T-helper 22 cell (primary cell): ENCODE measurements around the gene DGKK.

ENCODE experiments used
- DNase-seq: peaks from one replicate; pipeline ENCODE4 v3.0.0-alpha.2; 2020; ENCODE audit warnings: low read depth

The DGKK gene

GRCh38 chrX:50470103-50471031 lies at the start of gene DGKK:
TSS of gene DGKK (minus strand) at chrX:50470825. CDS start at chrX:50470678, 147 bp downstream.
- DNase-seq: no peak

GRCh38 chrX:50514811-50515210 lies 44.2 kb upstream of the DGKK start:
- DNase-seq: no peak

GRCh38 chrX:50497114-50497513 lies 26.5 kb upstream of the DGKK start:
- DNase-seq: no peak

GRCh38 chrX:50495616-50496015 lies 25.0 kb upstream of the DGKK start:
- DNase-seq: no peak

DNA sequence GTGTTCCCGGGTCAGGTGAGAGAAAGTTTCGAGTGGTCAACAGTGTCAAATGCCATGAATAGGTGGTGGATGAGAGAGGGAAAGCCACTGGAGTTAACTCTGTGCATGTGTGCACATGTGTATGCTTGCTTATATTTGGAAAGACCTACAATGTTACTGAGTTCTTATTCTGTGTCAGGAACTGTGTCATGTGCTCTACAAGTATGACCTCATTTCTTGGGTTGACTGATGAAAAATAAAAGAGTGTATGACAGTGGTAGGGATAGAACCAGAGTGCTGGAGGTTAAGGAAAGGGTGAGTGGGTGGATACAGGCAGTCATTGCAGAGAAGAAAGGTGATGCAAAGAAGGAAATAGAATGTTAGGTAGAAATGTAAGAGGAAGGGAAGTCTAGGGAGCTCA lies 22.1 kb upstream of the DGKK start:
- DNase-seq: no peak

- DNase-seq: no peak
These were observed 14.0 kb upstream of the DGKK start for GRCh38 chrX:50484662-50485061.

DNA sequence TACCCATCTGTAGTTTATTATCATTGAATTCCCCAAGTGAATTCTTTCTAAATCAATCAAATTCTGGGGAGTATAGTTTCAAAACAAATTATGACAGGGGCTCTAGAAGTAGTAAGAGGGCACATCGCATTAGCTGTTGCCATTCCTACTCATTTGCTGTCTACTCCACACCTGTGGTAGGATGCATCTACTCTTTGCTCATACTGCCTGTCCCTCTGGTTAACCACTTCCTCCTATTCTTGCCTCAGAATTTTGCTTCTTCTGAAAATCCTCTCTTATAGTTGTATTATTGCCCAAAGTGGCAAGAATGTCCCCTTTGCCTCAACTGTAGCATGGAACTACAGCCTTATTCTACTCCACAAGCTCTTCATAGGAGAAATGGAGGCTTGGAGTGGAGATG lies 12.7 kb upstream of the DGKK start:
- no peak for DNase-seq

- DNase-seq: no peak
These were observed 4.6 kb upstream of the DGKK start for GRCh38 chrX:50475208-50475607.

DNA sequence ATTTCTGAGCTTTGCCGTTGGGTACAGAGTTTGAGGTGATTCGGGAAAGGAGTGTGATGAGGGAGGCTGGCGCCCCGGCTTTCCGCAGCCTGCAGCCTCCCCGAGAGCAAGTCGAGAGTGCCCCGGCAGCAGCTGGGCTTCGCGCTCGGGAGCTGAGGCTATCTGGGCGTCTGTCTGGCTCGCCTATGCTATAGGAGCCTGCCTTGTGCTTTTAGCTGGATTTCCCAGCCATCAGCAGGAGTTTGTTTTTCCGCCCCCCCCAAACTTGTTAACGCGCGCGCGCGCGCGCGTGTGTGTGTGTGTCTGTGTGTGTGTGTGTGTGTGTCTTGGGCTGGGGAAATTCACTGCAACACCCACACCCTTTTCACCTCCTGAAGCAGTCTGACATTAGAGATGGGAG lies 765 bp upstream of the DGKK start:
- DNase-seq: no peak

DNA sequence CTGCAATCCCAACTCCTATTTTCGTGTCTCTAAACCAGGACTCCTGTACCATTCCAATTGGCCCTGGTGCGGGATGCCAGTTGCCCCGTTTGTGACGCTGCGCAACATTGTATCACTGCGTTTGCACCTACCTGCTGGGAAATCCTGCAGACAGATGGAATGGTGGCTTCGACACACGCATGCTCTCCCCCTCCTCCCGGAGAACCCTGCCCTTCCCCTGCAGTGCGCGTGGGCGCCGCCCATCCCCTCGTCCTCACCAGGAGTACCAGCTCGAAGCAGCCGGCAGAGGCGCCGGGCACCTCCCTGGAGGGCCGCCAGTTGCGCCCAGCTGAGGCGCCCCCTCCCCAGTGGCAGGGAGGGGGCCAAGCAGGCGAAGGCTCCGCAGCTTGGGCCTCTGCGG lies 1.4 kb downstream of the DGKK start:
- no peak for DNase-seq

- DNase-seq: no peak
These were observed 11.0 kb downstream of the DGKK start for GRCh38 chrX:50459615-50460014.

- no peak for DNase-seq
These were observed 12.1 kb downstream of the DGKK start for GRCh38 chrX:50458483-50458882.

DNA sequence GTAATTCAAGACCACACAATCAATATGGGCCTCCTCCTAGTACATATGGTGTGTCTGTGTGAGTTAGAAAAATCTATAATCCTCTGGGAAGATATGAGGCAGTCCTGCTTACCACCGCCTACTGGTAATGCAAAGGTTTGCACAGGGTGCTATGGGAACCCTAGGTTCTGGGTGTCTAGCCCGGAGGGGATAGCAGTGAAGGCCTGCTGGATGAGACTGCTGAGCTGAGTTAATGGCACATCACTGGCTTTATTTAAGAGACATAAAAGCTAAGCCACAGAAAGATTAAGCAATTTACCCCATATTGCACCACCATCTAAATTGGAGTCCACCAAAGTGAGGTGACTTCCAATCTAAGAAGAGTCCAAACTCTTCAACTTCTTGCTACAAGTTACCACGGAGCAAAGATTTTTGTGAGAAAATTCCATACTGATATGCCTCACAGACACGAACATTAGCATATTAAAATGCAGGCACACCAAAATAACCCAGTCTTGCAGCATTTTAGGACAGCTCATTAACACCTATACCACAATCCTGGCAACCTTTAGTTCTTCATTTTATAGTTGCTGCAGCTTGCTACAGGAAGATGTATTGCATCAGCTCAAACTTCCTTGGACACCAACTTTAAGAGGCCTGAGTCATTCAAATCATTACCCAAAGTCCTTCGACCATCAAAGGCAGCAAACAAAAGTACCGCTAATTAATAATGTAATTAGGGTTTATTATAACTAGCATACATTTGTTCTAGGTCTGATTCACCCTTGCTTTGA lies 13.7 kb downstream of the DGKK start:
- DNase-seq: no peak

- no peak for DNase-seq
These were observed 17.8 kb downstream of the DGKK start for GRCh38 chrX:50452782-50453181.

GRCh38 chrX:50450324-50450723 lies 20.3 kb downstream of the DGKK start:
- DNase-seq: no peak

DNA sequence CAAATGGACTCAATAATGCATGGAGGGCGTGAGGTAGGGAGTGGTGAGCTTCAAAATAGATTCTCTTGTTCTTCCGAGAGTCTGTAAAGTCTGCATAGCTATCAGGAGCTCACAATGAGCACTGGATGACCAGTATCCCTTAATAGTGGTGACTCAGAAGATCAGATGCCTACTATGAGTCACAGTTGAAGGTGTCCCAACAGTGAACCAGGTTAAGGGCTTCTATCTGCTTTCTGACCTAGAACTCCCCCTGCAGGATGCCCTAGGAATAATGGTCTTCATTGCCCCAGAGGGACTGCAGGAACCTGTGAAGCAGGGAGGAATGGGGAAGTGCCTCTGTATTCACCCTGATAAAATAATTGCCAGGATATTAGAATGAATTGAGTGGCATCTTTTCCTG lies 22.1 kb downstream of the DGKK start:
- no peak for DNase-seq

DNA sequence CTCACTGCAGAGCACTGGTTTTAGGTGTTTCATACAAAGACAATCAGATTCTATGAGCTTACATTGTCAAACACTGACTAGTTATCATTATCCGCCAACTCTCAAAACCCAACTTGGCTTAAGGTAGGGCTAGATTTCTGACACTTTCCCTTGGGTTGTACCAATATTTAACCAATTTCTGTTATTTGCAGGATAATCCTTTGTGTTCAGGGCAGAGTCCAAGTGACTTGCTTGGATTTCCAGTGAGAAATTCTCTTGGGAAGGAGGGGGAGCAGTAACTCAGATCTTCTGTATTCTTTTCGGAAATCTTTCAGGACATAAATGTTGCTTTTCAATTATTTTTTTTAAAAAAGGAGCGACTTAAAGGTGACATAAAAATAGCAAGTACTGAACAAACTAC lies 23.1 kb downstream of the DGKK start:
- no peak for DNase-seq

GRCh38 chrX:50442426-50443116 lies 28.1 kb downstream of the DGKK start:
- DNase-seq: no peak

- no peak for DNase-seq
These were observed 33.8 kb downstream of the DGKK start for GRCh38 chrX:50436797-50437196.

DNA sequence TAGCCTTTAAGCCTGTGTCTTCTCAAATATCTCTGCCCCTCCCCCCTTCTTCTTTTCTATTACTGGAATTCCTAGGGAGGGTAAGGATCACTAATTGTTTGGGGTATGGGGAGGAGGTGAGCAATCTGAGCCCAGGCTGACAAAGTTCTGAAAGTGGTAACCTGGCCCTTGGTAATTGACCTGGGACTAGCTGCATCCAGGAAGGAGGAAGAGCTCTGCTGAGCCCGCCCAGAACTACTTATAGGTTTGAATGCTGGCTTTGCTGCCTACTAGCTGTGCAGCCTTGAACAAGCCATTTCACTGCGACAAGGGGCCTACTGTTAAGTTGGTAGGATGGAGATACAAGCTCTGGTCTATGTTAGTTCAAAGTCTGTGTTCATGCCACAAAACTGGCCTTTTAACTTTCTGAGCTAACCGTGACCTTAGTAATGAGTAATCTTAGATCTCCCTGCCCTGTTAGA lies 37.8 kb downstream of the DGKK start:
- DNase-seq: no peak

DNA sequence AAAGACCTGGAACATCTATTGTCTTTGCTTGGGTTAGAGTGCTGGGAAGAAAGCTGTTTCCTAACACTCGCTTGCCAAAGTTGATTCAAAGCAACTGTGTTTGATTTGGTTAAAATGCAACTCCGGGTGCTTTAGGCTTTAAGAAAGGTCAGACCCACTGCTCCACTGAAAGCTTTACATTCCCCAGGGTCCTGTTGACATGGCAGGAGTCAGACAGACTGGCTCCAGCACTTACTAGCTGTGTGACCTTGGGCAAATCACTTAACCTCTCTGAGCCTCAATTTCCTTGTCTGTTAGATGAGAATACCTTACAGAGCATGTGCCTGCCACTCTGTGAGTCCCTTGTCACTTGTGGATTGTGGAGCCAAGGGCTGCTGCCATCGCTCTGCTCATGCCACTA lies 39.0 kb downstream of the DGKK start:
- no peak for DNase-seq

DNA sequence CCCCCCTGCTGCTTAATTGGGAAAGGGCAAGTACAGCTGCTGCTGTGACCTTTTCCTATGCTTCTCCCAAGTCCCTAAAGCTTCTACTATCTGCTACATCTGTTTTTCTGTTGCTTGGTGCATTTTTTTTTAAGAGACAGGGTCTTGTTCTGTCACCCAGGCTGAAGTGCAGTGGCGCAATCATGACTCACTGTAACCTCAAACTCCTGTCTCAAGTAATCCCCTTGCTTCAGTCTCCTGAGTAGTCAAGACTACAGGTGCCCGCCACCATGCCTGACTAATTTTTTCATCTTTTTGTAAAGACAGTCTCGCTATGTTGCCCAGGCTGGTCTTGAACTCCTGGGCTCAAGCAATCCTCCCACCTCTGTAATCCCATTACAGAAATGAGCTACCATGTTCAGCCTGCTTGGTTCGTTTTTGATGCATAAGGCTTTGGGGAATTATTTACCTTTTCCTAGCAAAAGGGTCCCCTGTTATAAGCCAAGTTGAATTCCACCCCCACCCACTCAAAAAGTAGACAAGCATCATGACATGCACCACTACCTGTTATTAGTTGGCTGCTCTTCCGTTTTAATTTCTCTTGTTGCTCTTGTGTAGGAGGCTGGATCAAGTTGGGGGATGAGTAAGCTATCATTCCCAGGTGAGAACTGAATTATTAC lies 39.6 kb downstream of the DGKK start:
- no peak for DNase-seq
